Vagina (tissue), 2 donors: ENCODE measurements around the gene SYNM. TPM values are rescaled to one million over a fixed set of nuclear protein-coding genes. Genes with fewer than 3 reads are reported as not detected.
"Not testable (repeated sequence)": the region's sequence is repeated elsewhere in the genome, so short reads cannot be mapped to it uniquely, and the experiment has no call there.

Experiments used
- DNase-seq, 2 donors: peaks; one replicate each; pipeline ENCODE4 v3.0.0-alpha.2; 2017; ENCODE audit errors: extremely low spot score in 2 of 2
- H3K27ac ChIP-seq: fragments of 200-600 bp; sonication (generic); one replicate; pipeline ENCODE4 v1.5.1; 2019
- H3K27me3 ChIP-seq: fragments of 200-600 bp; sonication (generic); one replicate; pipeline ENCODE4 v1.5.1; 2019
- H3K36me3 ChIP-seq, 2 donors: fragments of 200-600 bp; sonication (generic); one replicate each; pipeline ENCODE4 v1.5.1; 2017 to 2019
- H3K4me1 ChIP-seq: fragments of 200-600 bp; sonication (generic); one replicate; pipeline ENCODE4 v1.5.1; 2019
- H3K4me3 ChIP-seq, 2 donors: fragments of 200-600 bp; sonication (generic); 1 replicate in 1 of 2; 2 replicates in 1 of 2; pipeline ENCODE4 v1.5.1; 2016 to 2019
- H3K9me3 ChIP-seq: fragments of 200-600 bp; sonication (generic); one replicate; pipeline ENCODE4 v1.5.1; 2019
- POLR2A ChIP-seq, 2 donors: fragments of 450-650 bp; IDR thresholded peaks; one replicate each; pipeline ENCODE4 v1.6.1; 2017; ENCODE audit warnings: antibody characterized with exemption in 2 of 2, mild to moderate bottlenecking in 2 of 2, moderate library complexity in 2 of 2
- POLR2AphosphoS5 ChIP-seq, 2 donors: sonication (generic); formaldehyde crosslinking; IDR thresholded peaks; one replicate each; pipeline ENCODE4 v1.9.0; 2017; ENCODE audit warnings: antibody characterized with exemption in 2 of 2, mild to moderate bottlenecking in 2 of 2, low read depth in 1 of 2; ENCODE audit not compliant: insufficient read depth in 1 of 2
- intact Hi-C: fragments of 100-400 bp; cut with DNase I; formaldehyde crosslinking; loops from one replicate; pipeline ENCODE4 v1.15.1; 2023
- total RNA-seq: library from RNA; depleted of rRNA; stranded (reverse); fragments of >200 nt; gene quantifications from one replicate; pipeline ENCODE4 v1.2.3, GENCODE V29; 2016
- TF ChIP-seq, protein P1 (sequence below), 3 experiments: fragments of 450-650 bp in 2 of 3; fragments of 200-600 bp in 1 of 3; sonication (generic) in 1 of 3; IDR thresholded peaks; one replicate each; pipeline ENCODE4 v1.5.1; 2017 to 2019; ENCODE audit warnings: antibody characterized with exemption in 3 of 3, mild to moderate bottlenecking in 2 of 3, moderate library complexity in 2 of 3

SYNM gene
- total RNA-seq, 1 donor from 2014 or later = 62.6 TPM

DNA sequence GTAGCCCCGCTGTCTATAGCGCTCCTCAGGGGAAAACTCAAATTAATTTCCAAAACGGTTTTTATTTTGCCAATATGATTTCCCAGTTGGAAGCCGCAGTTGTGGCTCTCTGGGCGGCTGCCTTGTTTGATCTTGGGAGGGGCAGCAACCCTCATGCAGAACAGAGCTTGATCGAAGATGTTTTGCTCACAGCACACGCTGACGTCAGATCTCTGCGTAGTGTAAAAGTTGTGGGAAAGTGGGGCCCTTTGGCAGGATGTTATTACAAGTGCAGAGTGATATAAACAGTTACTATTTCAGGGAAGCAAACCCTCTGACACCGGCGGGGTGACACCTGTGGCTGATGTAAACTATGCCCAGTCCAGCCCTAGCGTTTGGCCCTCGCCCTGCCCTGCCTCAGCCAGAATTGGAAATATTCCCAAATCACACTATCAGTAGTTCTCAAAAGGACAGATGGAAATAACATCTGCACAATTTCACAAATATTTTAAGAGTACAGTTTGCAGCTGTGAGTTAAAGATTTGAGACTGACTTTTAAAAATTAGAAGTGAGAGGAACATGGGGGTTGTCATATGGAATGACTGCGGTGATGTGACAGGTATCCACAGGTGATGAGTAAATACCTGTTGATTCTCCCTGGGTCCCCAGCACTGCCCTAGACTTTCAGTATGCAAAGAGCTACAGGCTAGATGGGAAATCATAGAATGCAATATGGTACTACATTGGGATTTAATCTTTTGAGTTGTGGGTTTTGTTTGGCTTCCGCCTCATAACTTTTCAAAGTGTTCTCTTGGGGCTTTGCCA is 1.7 kb downstream of the SYNM start:
- no peaks in the 10 kb centered on the region for H3K36me3 ChIP-seq
- no peak for DNase-seq
- peak in 1 of 2 donors; percentile 16 for TF ChIP-seq POLR2AphosphoS5 (IDR thresholded peaks at IDR 0.05; ENCODE audit: insufficient read depth in 1 of 2, low read depth in 1 of 2)
- TF ChIP-seq POLR2A (IDR thresholded peaks at IDR 0.05) = no peak
- peak overlapping the region; percentile 60 to 76 for H3K4me3 ChIP-seq
- intact Hi-C loops = no loop called here
- peaks cover 27% of the 10 kb centered on the region for H3K4me1 ChIP-seq
- no peaks in the 10 kb centered on the region for H3K27me3 ChIP-seq
- H3K9me3 ChIP-seq = no peaks in the 10 kb centered on the region
- H3K27ac ChIP-seq = peak overlapping the region; percentile 86

DNA sequence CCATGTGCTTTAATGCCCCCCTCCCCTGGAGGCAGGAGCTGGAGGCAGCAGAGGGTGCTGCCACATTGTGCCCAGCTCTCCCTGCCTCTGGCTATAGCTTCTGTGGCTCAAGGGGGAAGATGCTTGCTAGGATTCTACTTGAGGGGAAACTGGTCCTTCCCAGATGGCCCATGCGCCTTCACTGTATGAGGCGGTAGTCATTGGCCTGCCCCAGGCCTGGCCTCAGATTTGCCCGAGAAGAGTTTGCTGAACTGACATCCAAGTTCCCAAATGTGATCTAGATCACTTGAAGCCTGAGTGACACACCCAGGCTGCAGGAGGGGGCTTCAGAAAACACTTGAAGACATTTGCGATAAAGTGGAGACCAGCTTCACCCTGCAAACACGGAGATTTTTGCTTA is 4.1 kb downstream of the SYNM start:
- intact Hi-C loops = no loop called here
- Histone ChIP-seq H3K36me3 (no peaks in the 10 kb centered on the region), H3K27ac (peak overlapping the region; percentile 17), H3K9me3 (no peaks in the 10 kb centered on the region), H3K4me1 (peaks cover 27% of the 10 kb centered on the region), H3K27me3 (no peaks in the 10 kb centered on the region), H3K4me3 (no peak overlapping the region)
- no peak for DNase-seq
- TF ChIP-seq POLR2A (IDR thresholded peaks at IDR 0.05) = no peak
- TF ChIP-seq, protein P1, sequence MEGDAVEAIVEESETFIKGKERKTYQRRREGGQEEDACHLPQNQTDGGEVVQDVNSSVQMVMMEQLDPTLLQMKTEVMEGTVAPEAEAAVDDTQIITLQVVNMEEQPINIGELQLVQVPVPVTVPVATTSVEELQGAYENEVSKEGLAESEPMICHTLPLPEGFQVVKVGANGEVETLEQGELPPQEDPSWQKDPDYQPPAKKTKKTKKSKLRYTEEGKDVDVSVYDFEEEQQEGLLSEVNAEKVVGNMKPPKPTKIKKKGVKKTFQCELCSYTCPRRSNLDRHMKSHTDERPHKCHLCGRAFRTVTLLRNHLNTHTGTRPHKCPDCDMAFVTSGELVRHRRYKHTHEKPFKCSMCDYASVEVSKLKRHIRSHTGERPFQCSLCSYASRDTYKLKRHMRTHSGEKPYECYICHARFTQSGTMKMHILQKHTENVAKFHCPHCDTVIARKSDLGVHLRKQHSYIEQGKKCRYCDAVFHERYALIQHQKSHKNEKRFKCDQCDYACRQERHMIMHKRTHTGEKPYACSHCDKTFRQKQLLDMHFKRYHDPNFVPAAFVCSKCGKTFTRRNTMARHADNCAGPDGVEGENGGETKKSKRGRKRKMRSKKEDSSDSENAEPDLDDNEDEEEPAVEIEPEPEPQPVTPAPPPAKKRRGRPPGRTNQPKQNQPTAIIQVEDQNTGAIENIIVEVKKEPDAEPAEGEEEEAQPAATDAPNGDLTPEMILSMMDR (IDR thresholded peaks at IDR 0.05) = no peak
- no peak for TF ChIP-seq POLR2AphosphoS5 (IDR thresholded peaks at IDR 0.05; ENCODE audit: insufficient read depth in 1 of 2, low read depth in 1 of 2)

DNA sequence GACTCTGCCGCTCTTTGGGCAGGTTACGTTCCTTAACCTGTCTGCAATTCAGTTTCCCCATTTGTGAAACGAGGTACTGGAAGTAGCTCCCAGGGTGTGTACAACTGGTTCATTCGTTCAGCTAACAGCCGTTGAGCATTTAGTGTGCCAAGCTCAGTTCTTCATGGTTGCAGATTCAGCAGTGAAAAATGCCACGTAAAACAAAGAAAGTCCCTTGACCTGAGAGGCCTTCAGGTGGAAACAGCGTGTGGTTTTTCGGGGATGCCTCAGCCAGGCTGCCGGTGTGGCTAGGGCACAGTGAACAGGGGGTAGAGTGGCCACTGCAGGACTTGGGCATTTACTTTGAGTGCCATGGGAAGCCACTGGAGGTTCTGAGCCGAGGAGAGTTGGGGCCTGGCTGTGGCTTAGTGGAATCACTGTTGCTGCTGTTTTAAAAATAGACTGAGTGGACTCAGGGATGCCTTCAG is 4.7 kb downstream of the SYNM start:
- peaks cover 27% of the 10 kb centered on the region for H3K4me1 ChIP-seq
- no peaks in the 10 kb centered on the region for H3K27me3 ChIP-seq
- intact Hi-C loops = no loop called here
- H3K4me3 ChIP-seq = peak overlapping the region in 1 of 2 donors; percentile 6
- no peaks in the 10 kb centered on the region for H3K9me3 ChIP-seq
- no peaks in the 10 kb centered on the region for H3K36me3 ChIP-seq
- TF ChIP-seq, protein P1 (IDR thresholded peaks at IDR 0.05) = no peak
- no peak for TF ChIP-seq POLR2AphosphoS5 (IDR thresholded peaks at IDR 0.05; ENCODE audit: insufficient read depth in 1 of 2, low read depth in 1 of 2)
- no peak for TF ChIP-seq POLR2A (IDR thresholded peaks at IDR 0.05)
- DNase-seq = no peak
- peak overlapping the region; percentile 46 for H3K27ac ChIP-seq

DNA sequence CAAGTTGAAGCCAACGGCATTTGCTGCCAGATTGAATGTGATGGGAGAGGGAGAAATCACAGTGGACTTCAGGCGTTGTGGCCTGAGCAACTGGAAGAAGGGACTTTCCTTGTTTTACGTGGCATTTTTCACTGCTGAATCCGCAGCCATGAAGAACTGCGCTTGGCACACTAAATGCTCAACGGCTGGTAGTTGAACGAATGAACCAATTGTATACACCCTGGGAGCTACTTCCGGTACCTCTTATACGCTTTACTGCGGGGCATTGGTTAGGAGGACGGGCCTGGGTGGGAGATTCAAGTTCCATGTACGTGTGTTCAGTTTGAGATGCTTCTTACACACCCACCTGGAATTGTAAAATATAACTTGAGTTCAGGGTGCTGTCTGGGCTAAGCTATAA is 5.2 kb downstream of the SYNM start:
- Histone ChIP-seq H3K36me3 (no peaks in the 10 kb centered on the region), H3K4me1 (peaks cover 27% of the 10 kb centered on the region), H3K27ac (peak overlapping the region; percentile 46), H3K27me3 (no peaks in the 10 kb centered on the region), H3K4me3 (peak overlapping the region in 1 of 2 donors; percentile 6), H3K9me3 (no peaks in the 10 kb centered on the region)
- intact Hi-C loops = no loop called here
- no peak for TF ChIP-seq POLR2A (IDR thresholded peaks at IDR 0.05)
- TF ChIP-seq, protein P1 (IDR thresholded peaks at IDR 0.05) = no peak
- TF ChIP-seq POLR2AphosphoS5 (IDR thresholded peaks at IDR 0.05; ENCODE audit: insufficient read depth in 1 of 2, low read depth in 1 of 2) = no peak
- no peak for DNase-seq

DNA sequence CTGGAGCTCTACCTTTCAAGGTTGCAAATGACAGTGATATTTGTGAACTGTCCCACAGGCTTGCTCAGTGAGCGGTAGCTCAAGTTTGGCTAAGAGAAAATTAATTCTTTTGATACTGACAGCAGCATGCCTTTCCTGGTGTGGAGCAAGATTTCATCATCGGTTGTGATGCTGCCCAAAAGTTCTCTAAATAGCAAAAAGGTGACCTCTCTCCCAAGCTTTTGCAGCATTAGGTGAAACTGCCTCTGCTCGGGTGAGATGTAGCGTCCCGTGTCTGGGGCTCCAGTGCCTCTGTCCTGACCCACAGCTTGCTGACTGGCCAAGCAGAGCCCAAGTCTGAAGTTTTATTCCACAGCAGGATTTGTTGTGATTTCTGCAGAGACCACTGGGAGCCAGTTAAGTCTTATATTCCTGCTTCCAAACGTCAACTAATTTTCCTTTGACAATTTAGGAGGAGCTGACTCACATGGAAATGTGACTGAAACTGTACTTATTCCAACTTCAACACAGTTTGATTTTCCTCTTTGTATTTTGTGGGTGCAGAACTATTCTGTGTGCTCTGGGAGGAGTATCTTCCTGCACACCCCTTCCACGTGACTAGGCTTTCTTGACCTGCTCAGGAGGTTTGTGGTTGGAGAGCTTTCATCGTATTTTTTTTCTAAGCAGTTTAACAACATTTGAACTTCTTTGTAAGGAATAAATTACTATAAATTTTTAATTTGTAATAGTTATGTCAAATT is 5.9 kb downstream of the SYNM start:
- Histone ChIP-seq H3K27me3 (no peaks in the 10 kb centered on the region), H3K9me3 (no peaks in the 10 kb centered on the region), H3K36me3 (no peaks in the 10 kb centered on the region), H3K4me3 (peak overlapping the region in 1 of 2 donors; percentile 6), H3K27ac (peak overlapping the region; percentile 46), H3K4me1 (peaks cover 25% of the 10 kb centered on the region)
- TF ChIP-seq, protein P1 (IDR thresholded peaks at IDR 0.05) = no peak
- peak in 1 of 2 donors; percentile 10 for TF ChIP-seq POLR2AphosphoS5 (IDR thresholded peaks at IDR 0.05; ENCODE audit: insufficient read depth in 1 of 2, low read depth in 1 of 2)
- no peak for DNase-seq
- intact Hi-C loops = no loop called here

DNA sequence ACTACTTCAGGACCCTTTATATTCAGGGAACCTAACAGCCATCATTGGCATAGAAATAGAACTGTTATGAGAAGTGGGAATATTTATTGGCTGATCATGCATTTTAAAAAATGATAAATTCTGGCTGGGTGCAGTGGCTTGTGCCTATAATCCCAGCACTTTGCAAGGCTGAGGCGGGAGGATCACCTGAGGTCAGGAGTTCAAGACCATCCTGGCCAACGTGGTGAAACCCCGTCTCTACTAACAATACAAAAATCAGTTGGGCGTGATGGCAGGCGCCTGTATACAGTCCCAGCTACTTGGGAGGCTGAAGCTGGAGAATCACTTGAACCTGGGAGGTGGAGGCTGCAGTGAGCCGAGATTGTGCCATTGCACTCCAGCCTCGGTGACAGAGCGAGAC is 6.8 kb downstream of the SYNM start:
- DNase-seq, H3K4me3 ChIP-seq, H3K9me3 ChIP-seq, H3K36me3 ChIP-seq, H3K27me3 ChIP-seq, intact Hi-C loops: not testable (repeated sequence)
- peak overlapping the region; percentile 46 for H3K27ac ChIP-seq
- peaks cover 17% of the 10 kb centered on the region for H3K4me1 ChIP-seq
